ENCODE results near the gene BUB3.

DNA sequence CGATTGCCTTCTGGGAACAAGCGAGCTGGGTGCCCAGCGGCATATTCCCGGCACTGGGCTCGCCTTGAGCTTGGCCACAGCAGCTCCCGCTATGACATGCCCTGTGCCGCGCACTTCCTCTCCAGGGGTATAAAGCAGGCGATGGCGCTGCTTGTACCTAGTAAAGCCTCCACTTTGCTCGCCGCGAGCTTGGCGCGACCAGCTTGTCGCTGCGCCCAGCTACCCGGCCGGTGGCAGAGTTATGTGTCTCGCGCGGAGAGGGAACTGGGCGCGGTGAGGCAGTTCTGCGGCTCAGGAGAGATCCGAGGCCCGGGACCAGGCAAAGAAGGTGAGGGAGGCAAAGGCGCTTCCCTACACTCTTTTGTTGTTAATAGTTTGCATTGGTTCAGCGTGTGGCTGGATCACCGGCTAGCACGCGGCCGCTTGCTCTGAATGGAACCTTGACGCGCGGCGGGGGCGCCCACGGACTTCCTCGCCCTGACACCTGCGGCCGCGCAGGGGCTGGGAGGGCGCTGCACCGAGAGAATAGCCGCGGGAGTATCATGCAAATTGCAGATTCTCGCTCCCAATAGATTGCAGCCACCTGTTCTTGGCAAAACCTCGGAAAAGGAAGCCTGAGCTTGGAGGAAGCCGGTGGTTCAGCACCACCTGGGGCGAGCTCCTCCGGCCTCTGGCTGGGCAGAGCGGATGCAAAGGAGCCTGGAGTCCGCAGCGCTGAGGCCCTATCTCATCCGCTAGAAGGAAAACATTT is 3.0 kb upstream of the BUB3 start:
- TF ChIP-seq, protein P1, sequence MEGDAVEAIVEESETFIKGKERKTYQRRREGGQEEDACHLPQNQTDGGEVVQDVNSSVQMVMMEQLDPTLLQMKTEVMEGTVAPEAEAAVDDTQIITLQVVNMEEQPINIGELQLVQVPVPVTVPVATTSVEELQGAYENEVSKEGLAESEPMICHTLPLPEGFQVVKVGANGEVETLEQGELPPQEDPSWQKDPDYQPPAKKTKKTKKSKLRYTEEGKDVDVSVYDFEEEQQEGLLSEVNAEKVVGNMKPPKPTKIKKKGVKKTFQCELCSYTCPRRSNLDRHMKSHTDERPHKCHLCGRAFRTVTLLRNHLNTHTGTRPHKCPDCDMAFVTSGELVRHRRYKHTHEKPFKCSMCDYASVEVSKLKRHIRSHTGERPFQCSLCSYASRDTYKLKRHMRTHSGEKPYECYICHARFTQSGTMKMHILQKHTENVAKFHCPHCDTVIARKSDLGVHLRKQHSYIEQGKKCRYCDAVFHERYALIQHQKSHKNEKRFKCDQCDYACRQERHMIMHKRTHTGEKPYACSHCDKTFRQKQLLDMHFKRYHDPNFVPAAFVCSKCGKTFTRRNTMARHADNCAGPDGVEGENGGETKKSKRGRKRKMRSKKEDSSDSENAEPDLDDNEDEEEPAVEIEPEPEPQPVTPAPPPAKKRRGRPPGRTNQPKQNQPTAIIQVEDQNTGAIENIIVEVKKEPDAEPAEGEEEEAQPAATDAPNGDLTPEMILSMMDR (conservative IDR thresholded peaks at IDR 0.05; ENCODE audit: low read depth, low read length): no peak
- no peak for TF ChIP-seq POLR2A (IDR thresholded peaks at IDR 0.05; ENCODE audit: low read depth, low read length)
- no peak for TF ChIP-seq CEBPB (IDR thresholded peaks at IDR 0.05; ENCODE audit: low read depth, low read length)
- TF ChIP-seq BHLHE40 (IDR thresholded peaks at IDR 0.05; ENCODE audit: low read depth, low read length): no peak
- TF ChIP-seq RFX5 (IDR thresholded peaks at IDR 0.05; ENCODE audit: low read depth, low read length): no peak
- no peak for TF ChIP-seq NFE2L2 (IDR thresholded peaks at IDR 0.05; ENCODE audit: low read depth, low read length)
- no peak for TF ChIP-seq SMC3 (IDR thresholded peaks at IDR 0.05; ENCODE audit: low read depth, low read length)
- TF ChIP-seq RAD21 (IDR thresholded peaks at IDR 0.05; ENCODE audit: low read length): no peak
- no peak for TF ChIP-seq ELK1 (IDR thresholded peaks at IDR 0.05; ENCODE audit: borderline replicate concordance, low read depth, low read length)
- no peak for TF ChIP-seq CHD1 (IDR thresholded peaks at IDR 0.05; ENCODE audit: low read depth, low read length)
- no peak for TF ChIP-seq USF2 (IDR thresholded peaks at IDR 0.05; ENCODE audit: low read depth, low read length)
- TF ChIP-seq MXI1 (IDR thresholded peaks at IDR 0.05; ENCODE audit: borderline replicate concordance, low read depth, low read length): no peak

Measured in IMR-90 (cell line).